ENCODE results near the gene SRSF1. TPM values are rescaled to one million over a fixed set of nuclear protein-coding genes. Genes with fewer than 3 reads are reported as not detected.

The SRSF1 gene
- total RNA-seq, 1 experiment from 2014 or later, result 232 TPM

- CTCF ChIA-PET, result interaction anchor here (0.9 kb wide), 1 partner anchor 134 kb away, joined by 3 read pairs; no protein-coding TSS in a partner anchor
- DNase-seq, result no peak
- intact Hi-C loops (cut with micrococcal nuclease; ENCODE audit: unreplicated experiment), result loop anchor here (2.0 kb wide), 1 partner anchor 111 kb away; no protein-coding TSS in a partner anchor
These were observed 5.5 kb downstream of the SRSF1 start for GRCh38 chr17:58001461-58002124.

GRCh38 chr17:57999496-58000017, 7.5 kb downstream of the SRSF1 start:
- Mint-ChIP-seq H3K27ac (ENCODE audit: unreplicated experiment) (no peak overlapping the region), H3K4me3 (ENCODE audit: low read depth, unreplicated experiment) (no peak overlapping the region), H3K36me3 (ENCODE audit: insufficient read depth, unreplicated experiment) (peaks cover 53% of the 10 kb centered on the region), H3K27me3 (ENCODE audit: unreplicated experiment) (no peaks in the 10 kb centered on the region), H3K9me3 (ENCODE audit: low read depth, unreplicated experiment) (no peaks in the 10 kb centered on the region), H3K4me1 (ENCODE audit: low read depth, unreplicated experiment) (peaks cover 20% of the 10 kb centered on the region)
- BruUV-seq (replicated peaks), result no TSS peak
- DNase-seq, result no peak
- CTCF ChIA-PET, result interaction anchor here (0.8 to 2.1 kb wide), 14 partner anchors 9 to 150 kb away, joined by 3 to 17 read pairs (median 5); partner anchors contain the start of gene MRPS23
- TF ChIP-seq CTCF (IDR thresholded peaks at IDR 0.05; ENCODE audit: unreplicated experiment), result peak; percentile 27
- intact Hi-C loops (cut with micrococcal nuclease; ENCODE audit: unreplicated experiment), result no loop called here

More at GRCh38 chr17:58001461-58002124, 5.5 kb downstream of the SRSF1 start:
- peaks cover 31% of the 10 kb centered on the region for H3K4me1 Mint-ChIP-seq (ENCODE audit: low read depth, unreplicated experiment)
- H3K27ac Mint-ChIP-seq (ENCODE audit: unreplicated experiment), result no peak overlapping the region
- peak overlapping the region; percentile 52 for H3K4me3 Mint-ChIP-seq (ENCODE audit: low read depth, unreplicated experiment)
- peaks cover 59% of the 10 kb centered on the region for H3K36me3 Mint-ChIP-seq (ENCODE audit: insufficient read depth, unreplicated experiment)
- BruUV-seq (replicated peaks), result no TSS peak
- no peaks in the 10 kb centered on the region for H3K27me3 Mint-ChIP-seq (ENCODE audit: unreplicated experiment)
- no peaks in the 10 kb centered on the region for H3K9me3 Mint-ChIP-seq (ENCODE audit: low read depth, unreplicated experiment)
- TF ChIP-seq CTCF (IDR thresholded peaks at IDR 0.05; ENCODE audit: unreplicated experiment), result no peak

GRCh38 chr17:57999010-57999495, 8.0 kb downstream of the SRSF1 start:
- Mint-ChIP-seq H3K27me3 (ENCODE audit: unreplicated experiment) (no peaks in the 10 kb centered on the region), H3K36me3 (ENCODE audit: insufficient read depth, unreplicated experiment) (peaks cover 52% of the 10 kb centered on the region), H3K9me3 (ENCODE audit: low read depth, unreplicated experiment) (no peaks in the 10 kb centered on the region), H3K4me1 (ENCODE audit: low read depth, unreplicated experiment) (peaks cover 18% of the 10 kb centered on the region), H3K27ac (ENCODE audit: unreplicated experiment) (no peak overlapping the region), H3K4me3 (ENCODE audit: low read depth, unreplicated experiment) (no peak overlapping the region)
- TF ChIP-seq CTCF (IDR thresholded peaks at IDR 0.05; ENCODE audit: unreplicated experiment), result no peak
- no TSS peak for BruUV-seq (replicated peaks)
- DNase-seq, result no peak
- intact Hi-C loops (cut with micrococcal nuclease; ENCODE audit: unreplicated experiment), result no loop called here
- CTCF ChIA-PET, result interaction anchor here (0.8 to 2.1 kb wide), 14 partner anchors 8 to 149 kb away, joined by 3 to 17 read pairs (median 5); partner anchors contain the start of gene MRPS23

GRCh38 chr17:57997085-57997809, 9.8 kb downstream of the SRSF1 start:
- intact Hi-C loops (cut with micrococcal nuclease; ENCODE audit: unreplicated experiment), result no loop called here
- no peak for TF ChIP-seq CTCF (IDR thresholded peaks at IDR 0.05; ENCODE audit: unreplicated experiment)
- CTCF ChIA-PET, result no interaction called here
- H3K4me1 Mint-ChIP-seq (ENCODE audit: low read depth, unreplicated experiment), result peaks cover 5% of the 10 kb centered on the region
- H3K4me3 Mint-ChIP-seq (ENCODE audit: low read depth, unreplicated experiment), result no peak overlapping the region
- H3K27ac Mint-ChIP-seq (ENCODE audit: unreplicated experiment), result no peak overlapping the region
- DNase-seq, result no peak
- BruUV-seq (replicated peaks), result no TSS peak
- no peaks in the 10 kb centered on the region for H3K9me3 Mint-ChIP-seq (ENCODE audit: low read depth, unreplicated experiment)
- peaks cover 47% of the 10 kb centered on the region for H3K36me3 Mint-ChIP-seq (ENCODE audit: insufficient read depth, unreplicated experiment)
- no peaks in the 10 kb centered on the region for H3K27me3 Mint-ChIP-seq (ENCODE audit: unreplicated experiment)

All from Calu3 (cell line).